Measurements from ENCODE around the gene FBXL16. TPM values are rescaled to one million over a fixed set of nuclear protein-coding genes. Genes with fewer than 3 reads are reported as not detected.

FBXL16 gene
- total RNA-seq, 2 experiments from 2014 or later, result 4.2 to 7.5 TPM

- Mint-ChIP-seq H3K9me3 (ENCODE audit: low read depth) (no peaks in the 10 kb centered on the region), H3K27ac (no peak overlapping the region), H3K4me1 (peaks cover 3% of the 10 kb centered on the region), H3K27me3 (peaks cover 53% of the 10 kb centered on the region), H3K36me3 (no peaks in the 10 kb centered on the region), H3K4me3 (no peak overlapping the region)
- CTCF ChIA-PET, result interaction anchor here (1.3 kb wide), 1 partner anchor 78 kb away, joined by 5 read pairs; no protein-coding TSS in a partner anchor
- ATAC-seq (no peak), DNase-seq (no peak)
Observed at GRCh38 chr16:708019-708418, 2.4 kb upstream of the FBXL16 start.

DNA sequence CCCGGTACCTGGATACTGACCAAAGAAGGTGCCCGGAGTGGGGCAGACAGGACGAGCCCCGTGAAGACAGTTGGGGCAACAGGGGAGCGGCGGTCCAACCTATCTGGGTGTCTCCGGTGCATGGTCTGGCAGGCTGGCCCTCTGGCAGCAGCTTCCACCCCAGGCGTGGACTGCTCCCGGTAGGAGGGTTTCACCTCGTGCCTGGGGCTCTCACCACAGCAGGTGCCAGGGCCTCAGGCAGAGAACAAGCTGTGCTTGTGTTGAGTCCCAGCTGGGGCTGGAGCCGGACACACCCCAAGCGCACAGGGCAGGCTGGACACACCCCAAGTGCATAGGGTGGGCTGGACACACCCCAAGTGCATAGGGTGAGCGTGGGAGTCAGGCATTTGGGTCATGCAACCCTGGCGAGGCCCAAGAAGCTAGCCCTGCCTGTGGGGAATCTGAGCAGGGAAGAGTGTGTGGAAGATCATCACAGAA, 1.5 kb upstream of the FBXL16 start:
- no peak for DNase-seq
- Mint-ChIP-seq H3K36me3 (no peaks in the 10 kb centered on the region), H3K4me3 (no peak overlapping the region), H3K4me1 (no peaks in the 10 kb centered on the region), H3K9me3 (ENCODE audit: low read depth) (no peaks in the 10 kb centered on the region), H3K27ac (no peak overlapping the region), H3K27me3 (peaks cover 58% of the 10 kb centered on the region)
- ATAC-seq, result no peak
- CTCF ChIA-PET, result interaction anchor here (0.8 to 1.3 kb wide), 4 partner anchors 11 to 78 kb away, joined by 3 to 5 read pairs (median 3); partner anchors contain the start of genes CIAO3 and WDR24

DNA sequence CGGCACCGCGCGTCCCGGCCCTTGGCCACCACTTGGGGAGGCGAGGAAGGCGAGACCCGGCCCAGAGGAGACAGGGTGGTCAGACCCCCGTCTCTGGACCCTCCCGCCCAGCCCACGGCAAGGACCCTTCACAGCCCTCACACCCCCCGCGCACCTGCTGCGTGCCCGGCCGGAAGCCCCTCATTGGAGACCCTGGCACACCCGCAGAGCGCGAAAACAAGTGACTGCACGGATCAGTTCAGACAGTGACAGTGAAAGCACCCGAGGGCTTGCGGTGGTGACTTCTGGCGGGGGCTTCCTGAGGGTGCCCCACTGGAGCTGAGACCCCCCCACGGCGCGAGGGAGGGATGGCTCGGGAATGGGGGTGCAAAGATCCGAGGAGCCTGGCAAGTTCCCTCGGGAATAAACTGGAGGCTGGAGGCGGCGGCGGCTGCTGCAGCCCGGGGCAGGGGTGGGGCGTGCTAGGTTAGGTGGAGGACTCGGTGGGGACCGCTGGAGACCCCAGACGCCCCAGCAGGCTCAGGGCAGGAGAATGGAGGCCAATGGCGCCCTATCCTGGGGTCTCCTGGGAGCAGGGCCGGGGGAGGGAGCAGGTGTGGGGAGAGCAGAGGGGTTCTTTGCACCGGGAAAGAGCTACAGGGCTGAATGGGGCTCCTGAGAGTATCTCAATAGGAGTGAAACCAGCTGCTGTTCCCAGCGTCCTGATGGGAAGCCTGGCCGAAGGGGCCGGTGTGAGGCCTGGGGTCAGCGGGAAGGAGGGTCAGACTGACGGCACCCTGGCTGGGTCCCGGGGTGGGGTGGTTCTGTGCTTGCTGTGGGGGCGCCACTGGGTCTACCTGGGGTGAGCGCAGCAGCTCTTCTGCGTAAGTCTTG, 824 bp upstream of the FBXL16 start:
- no peak for ATAC-seq
- no peak overlapping the region for H3K4me3 Mint-ChIP-seq
- H3K27ac Mint-ChIP-seq, result no peak overlapping the region
- peaks cover 64% of the 10 kb centered on the region for H3K27me3 Mint-ChIP-seq
- H3K36me3 Mint-ChIP-seq, result no peaks in the 10 kb centered on the region
- CTCF ChIA-PET, result interaction anchor here (0.8 to 1.0 kb wide), 3 partner anchors 10 to 34 kb away, joined by 3 read pairs; partner anchors contain the start of genes CIAO3 and WDR24
- no peaks in the 10 kb centered on the region for H3K4me1 Mint-ChIP-seq
- no peaks in the 10 kb centered on the region for H3K9me3 Mint-ChIP-seq (ENCODE audit: low read depth)
- no peak for DNase-seq

DNA sequence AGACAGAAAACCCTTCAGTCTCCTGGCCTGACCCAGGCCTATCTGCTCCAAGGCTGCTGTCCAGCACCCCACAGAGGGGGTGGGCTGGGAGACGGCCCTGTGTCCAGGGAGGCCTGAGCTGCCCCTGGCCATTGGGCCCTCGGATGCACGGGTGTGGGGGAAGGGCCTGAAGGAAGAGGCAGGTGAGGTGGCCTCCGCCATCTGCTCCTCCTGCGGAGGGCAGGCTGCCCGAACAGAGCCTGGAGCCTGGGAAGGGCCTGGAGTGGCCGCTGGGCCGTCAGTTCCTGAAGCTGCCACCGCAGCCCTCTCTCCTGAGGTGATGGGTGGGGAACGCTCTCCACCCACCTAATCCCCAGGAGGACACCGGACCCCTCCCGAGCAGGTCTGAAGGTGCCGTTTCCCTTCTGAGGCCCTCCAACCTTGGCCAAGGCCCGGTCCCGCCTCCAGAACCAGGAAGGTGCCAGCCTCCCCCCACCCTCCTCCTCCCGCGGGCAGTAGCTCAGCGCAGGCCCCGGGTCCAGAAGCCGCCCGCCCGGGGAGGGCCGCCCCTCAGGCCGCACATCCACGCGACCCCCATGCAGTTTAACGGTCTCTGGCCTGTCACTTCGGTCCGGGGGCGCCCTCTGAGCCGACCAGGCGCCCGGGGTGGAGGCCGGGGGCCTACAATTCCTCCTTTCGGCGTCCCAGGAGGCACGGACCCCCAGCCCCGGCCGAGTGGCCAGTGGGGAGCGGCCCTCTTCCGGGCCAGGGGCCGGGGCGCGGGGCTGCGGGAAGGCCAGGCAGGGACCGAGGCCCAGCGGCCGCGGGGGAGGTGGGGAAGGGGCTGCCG, 835 bp downstream of the FBXL16 start:
- CTCF ChIA-PET, result interaction anchor here (0.7 to 3.0 kb wide), 3 partner anchors 8 to 36 kb away, joined by 3 to 14 read pairs (median 3); partner anchors contain the start of genes CIAO3 and METRN
- no peaks in the 10 kb centered on the region for H3K9me3 Mint-ChIP-seq (ENCODE audit: low read depth)
- H3K4me1 Mint-ChIP-seq, result peaks cover 2% of the 10 kb centered on the region
- DNase-seq, result no peak
- no peak for ATAC-seq
- H3K4me3 Mint-ChIP-seq, result no peak overlapping the region
- H3K27me3 Mint-ChIP-seq, result peaks cover 69% of the 10 kb centered on the region
- H3K36me3 Mint-ChIP-seq, result no peaks in the 10 kb centered on the region
- no peak overlapping the region for H3K27ac Mint-ChIP-seq

DNA sequence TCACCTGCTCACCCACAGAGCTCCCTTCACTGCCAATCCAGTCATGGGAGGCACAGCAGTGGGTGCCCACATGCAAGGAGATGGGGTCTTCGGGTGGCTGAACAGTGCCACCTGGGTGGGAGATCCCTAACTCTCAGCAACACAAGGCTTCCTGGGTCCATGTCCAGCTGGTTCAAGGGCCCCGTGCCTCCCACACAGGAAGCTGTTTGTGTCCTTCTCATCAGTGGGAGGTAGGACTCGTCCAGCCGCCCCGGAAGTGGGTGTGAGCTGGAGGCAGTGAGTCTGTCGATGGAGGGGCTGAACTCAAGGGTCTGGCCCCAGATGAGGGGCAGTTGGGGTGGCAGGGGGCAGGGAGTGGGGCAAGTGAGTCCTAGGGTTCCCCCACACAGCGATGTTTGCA, 1.6 kb downstream of the FBXL16 start:
- Mint-ChIP-seq H3K36me3 (no peaks in the 10 kb centered on the region), H3K9me3 (ENCODE audit: low read depth) (no peaks in the 10 kb centered on the region), H3K27ac (no peak overlapping the region), H3K4me3 (no peak overlapping the region), H3K4me1 (peaks cover 9% of the 10 kb centered on the region), H3K27me3 (peaks cover 63% of the 10 kb centered on the region)
- ATAC-seq (no peak), DNase-seq (no peak)
- CTCF ChIA-PET, result interaction anchor here (0.7 to 3.0 kb wide), 3 partner anchors 9 to 36 kb away, joined by 3 to 14 read pairs (median 3); partner anchors contain the start of genes CIAO3 and METRN

DNA sequence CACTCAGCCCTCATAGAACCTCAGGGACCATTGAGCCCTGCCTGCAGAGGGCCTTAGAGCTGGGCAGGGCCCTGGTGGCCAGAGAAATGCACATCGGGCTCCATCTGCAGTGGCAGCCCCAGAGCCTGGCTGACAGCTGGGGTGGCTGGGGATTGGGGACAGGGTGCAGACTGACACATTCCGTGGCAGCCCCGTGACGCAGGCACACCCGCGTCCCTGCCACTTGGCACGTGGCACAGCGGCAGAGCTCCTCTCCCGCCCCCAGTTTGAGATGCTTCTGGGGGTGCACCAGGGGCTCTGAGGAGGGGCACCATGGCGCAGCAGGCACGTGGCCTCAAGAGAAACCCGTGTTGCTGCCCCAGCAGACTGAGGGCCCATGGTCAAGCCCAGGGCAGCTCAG, 2.2 kb downstream of the FBXL16 start:
- CTCF ChIA-PET, result interaction anchor here (1.1 to 3.0 kb wide), 3 partner anchors 10 to 83 kb away, joined by 3 to 14 read pairs (median 3); partner anchors contain the start of gene METRN
- peaks cover 58% of the 10 kb centered on the region for H3K27me3 Mint-ChIP-seq
- H3K36me3 Mint-ChIP-seq, result no peaks in the 10 kb centered on the region
- DNase-seq, result no peak
- H3K9me3 Mint-ChIP-seq (ENCODE audit: low read depth), result no peaks in the 10 kb centered on the region
- ATAC-seq, result no peak
- H3K4me1 Mint-ChIP-seq, result peaks cover 12% of the 10 kb centered on the region
- H3K27ac Mint-ChIP-seq, result no peak overlapping the region
- no peak overlapping the region for H3K4me3 Mint-ChIP-seq

GRCh38 chr16:702341-702740, 3.3 kb downstream of the FBXL16 start:
- H3K36me3 Mint-ChIP-seq, result no peaks in the 10 kb centered on the region
- DNase-seq (no peak), ATAC-seq (no peak)
- H3K4me3 Mint-ChIP-seq, result no peak overlapping the region
- H3K9me3 Mint-ChIP-seq (ENCODE audit: low read depth), result no peaks in the 10 kb centered on the region
- H3K27ac Mint-ChIP-seq, result no peak overlapping the region
- CTCF ChIA-PET, result interaction anchor here (1.1 to 3.0 kb wide), 2 partner anchors 11 to 84 kb away, joined by 3 to 14 read pairs; no protein-coding TSS in a partner anchor
- H3K27me3 Mint-ChIP-seq, result peaks cover 49% of the 10 kb centered on the region
- peaks cover 14% of the 10 kb centered on the region for H3K4me1 Mint-ChIP-seq

DNA sequence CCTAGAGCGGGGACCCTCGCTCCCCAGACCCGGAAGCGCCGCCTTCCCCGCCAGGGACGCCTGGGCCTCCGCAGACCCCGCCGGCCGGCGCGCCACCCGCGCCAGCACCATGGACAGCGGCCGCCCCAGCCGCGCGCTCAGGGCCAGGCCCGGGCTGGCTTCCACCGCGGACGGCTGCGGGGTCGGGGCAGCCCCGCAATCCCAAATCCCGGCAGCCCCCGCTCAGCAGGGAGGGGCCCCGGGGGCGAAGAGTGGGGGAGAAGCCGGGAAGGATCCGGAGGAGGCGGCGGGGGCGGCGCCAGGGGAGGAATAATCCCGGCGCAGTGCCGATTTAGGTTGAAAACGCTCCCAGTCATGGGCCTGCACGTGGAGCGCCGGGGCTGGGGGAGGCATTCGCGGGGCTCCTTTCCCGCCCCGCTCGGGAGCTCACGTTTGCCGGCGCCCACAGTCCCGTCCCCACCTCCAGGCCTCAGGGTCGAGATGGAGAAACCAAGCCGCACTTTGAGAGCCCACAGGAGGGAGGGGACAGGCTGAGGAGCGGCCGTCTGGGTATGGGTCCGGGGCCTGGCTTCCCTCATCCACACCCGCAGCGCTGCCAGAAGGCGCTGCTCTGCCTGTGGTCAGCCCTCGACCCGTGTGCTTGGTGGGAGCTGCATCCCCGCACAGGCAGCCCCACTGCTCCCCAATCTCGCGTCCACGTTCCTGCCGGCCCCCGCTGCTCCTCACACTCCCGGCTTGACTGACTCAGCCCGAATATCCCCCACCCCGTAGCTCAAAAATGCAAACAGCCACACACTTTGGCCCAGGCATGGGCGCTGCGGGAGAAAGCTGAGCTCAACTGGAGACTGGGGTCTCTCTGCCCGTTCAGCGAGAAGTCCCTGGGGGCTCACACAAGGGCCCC, 4.7 kb downstream of the FBXL16 start:
- CTCF ChIA-PET, result no interaction called here
- H3K27me3 Mint-ChIP-seq, result peaks cover 37% of the 10 kb centered on the region
- H3K4me3 Mint-ChIP-seq, result no peak overlapping the region
- no peak overlapping the region for H3K27ac Mint-ChIP-seq
- DNase-seq (no peak), ATAC-seq (peak; percentile 50)
- H3K4me1 Mint-ChIP-seq, result peaks cover 14% of the 10 kb centered on the region
- H3K9me3 Mint-ChIP-seq (ENCODE audit: low read depth), result no peaks in the 10 kb centered on the region
- no peaks in the 10 kb centered on the region for H3K36me3 Mint-ChIP-seq

- H3K9me3 Mint-ChIP-seq (ENCODE audit: low read depth), result no peaks in the 10 kb centered on the region
- CTCF ChIA-PET, result interaction anchor here (0.7 kb wide), 1 partner anchor 13 kb away, joined by 4 read pairs; no protein-coding TSS in a partner anchor
- H3K36me3 Mint-ChIP-seq, result no peaks in the 10 kb centered on the region
- no peak overlapping the region for H3K4me3 Mint-ChIP-seq
- no peak for ATAC-seq
- peaks cover 22% of the 10 kb centered on the region for H3K4me1 Mint-ChIP-seq
- H3K27me3 Mint-ChIP-seq, result peaks cover 34% of the 10 kb centered on the region
- no peak overlapping the region for H3K27ac Mint-ChIP-seq
- DNase-seq, result peak; percentile 73
Observed at GRCh38 chr16:698911-699671, 6.5 kb downstream of the FBXL16 start.

DNA sequence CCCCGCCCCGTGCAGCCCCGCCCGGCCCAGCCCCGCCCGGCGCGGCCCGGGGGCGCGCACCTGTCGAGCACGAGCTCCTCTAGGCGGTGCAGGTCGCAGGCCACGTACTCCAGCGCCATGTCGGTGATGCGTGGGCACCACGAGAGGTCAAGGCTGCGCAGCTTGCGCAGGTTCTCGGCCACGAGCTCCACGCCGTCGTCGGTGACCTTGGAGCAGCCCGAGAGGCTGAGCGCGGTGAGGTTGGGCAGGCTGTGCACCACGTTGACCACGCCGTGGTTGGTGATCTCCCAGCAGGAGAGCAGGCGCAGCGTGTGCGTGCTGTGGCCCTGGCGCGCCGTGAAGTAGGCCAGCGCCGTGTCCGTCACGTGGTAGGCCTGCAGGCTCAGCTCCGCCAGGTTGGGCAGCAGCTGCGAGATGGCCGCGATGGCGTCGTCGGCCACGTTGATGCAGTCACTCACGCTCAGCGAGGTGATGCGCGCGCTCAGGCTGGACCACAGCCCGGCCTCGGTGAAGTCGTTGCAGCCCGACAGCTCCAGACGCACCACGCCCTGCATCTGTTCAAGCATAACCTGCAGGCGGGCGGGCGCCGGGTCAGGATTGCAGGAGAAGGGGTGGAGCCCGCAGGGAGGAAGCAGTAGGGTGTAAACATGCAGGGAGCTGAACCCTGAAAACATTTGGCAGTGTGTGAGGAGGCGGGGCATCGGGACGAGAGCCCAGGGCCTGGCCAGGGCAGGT, 10.1 kb downstream of the FBXL16 start:
- peaks cover 1% of the 10 kb centered on the region for H3K36me3 Mint-ChIP-seq
- H3K4me1 Mint-ChIP-seq, result peaks cover 30% of the 10 kb centered on the region
- ATAC-seq, result peak; percentile 81
- DNase-seq, result peak; percentile 80
- peak overlapping the region; percentile 77 for H3K4me3 Mint-ChIP-seq
- CTCF ChIA-PET, result interaction anchor here (0.7 to 3.3 kb wide), 14 partner anchors 12 to 111 kb away, joined by 3 to 24 read pairs (median 3); partner anchors contain the start of genes ANTKMT, CHTF18, CIAO3 and METRN
- H3K27me3 Mint-ChIP-seq, result peaks cover 16% of the 10 kb centered on the region
- H3K27ac Mint-ChIP-seq, result peak overlapping the region; percentile 79
- peaks cover 2% of the 10 kb centered on the region for H3K9me3 Mint-ChIP-seq (ENCODE audit: low read depth)

DNA sequence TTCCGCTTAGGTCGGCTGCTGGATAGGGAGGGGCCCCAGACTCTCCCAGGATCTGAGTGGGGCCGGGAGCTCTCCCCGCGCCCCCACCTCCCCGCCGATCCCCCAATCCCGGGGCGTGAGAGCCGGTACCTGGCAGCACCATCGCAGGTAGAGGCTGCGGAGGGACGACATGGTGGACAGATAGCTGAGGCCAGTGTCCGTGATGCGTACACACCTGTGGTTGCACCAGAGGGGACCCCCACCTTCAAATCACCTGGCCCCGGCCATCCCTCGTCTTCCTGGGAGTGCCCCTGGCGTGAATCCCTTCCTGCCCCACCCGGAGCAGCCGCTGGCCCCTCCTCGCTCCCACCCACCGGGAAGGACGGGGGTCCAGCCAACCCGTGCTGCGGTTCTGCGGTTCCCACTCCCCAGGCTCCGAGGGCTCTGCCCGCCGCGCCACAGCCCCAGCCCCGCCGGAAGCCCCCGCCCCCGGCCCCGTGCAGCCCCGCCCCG, 10.7 kb downstream of the FBXL16 start:
- ATAC-seq (no peak), DNase-seq (no peak)
- peaks cover 13% of the 10 kb centered on the region for H3K27me3 Mint-ChIP-seq
- H3K27ac Mint-ChIP-seq, result no peak overlapping the region
- peak overlapping the region; percentile 20 for H3K4me3 Mint-ChIP-seq
- H3K4me1 Mint-ChIP-seq, result peaks cover 31% of the 10 kb centered on the region
- H3K36me3 Mint-ChIP-seq, result peaks cover 1% of the 10 kb centered on the region
- peaks cover 2% of the 10 kb centered on the region for H3K9me3 Mint-ChIP-seq (ENCODE audit: low read depth)
- CTCF ChIA-PET, result interaction anchor here (0.7 to 3.3 kb wide), 11 partner anchors 16 to 112 kb away, joined by 3 to 24 read pairs (median 3); partner anchors contain the start of genes ANTKMT, CHTF18, CIAO3 and METRN
